ENCODE measurements around the gene STIM1. TPM values are rescaled to one million over a fixed set of nuclear protein-coding genes. Genes with fewer than 3 reads are reported as not detected.

Gene STIM1
- total RNA-seq, 1 donor: 57.9 TPM

DNA sequence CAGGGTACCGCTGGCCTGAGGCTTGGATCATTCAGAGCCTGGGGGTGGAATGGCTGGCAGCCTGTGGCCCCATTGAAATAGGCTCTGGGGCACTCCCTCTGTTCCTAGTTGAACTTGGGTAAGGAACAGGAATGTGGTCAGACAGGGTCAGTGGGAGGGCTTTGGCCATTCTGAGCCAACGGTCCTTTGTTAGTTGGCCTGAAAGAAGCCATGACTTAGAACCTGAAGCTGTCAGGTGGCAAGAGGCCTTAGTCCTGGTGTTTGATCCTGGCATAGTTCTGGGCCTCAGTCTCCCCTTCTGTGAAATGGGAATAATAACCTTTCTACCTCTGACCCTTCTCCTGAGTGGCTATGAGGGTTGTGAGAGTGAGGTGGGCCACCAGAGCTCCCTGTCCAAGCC, 38.8 kb upstream of the STIM1 start:
- TF ChIP-seq, protein P1, sequence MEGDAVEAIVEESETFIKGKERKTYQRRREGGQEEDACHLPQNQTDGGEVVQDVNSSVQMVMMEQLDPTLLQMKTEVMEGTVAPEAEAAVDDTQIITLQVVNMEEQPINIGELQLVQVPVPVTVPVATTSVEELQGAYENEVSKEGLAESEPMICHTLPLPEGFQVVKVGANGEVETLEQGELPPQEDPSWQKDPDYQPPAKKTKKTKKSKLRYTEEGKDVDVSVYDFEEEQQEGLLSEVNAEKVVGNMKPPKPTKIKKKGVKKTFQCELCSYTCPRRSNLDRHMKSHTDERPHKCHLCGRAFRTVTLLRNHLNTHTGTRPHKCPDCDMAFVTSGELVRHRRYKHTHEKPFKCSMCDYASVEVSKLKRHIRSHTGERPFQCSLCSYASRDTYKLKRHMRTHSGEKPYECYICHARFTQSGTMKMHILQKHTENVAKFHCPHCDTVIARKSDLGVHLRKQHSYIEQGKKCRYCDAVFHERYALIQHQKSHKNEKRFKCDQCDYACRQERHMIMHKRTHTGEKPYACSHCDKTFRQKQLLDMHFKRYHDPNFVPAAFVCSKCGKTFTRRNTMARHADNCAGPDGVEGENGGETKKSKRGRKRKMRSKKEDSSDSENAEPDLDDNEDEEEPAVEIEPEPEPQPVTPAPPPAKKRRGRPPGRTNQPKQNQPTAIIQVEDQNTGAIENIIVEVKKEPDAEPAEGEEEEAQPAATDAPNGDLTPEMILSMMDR (IDR thresholded peaks at IDR 0.05; ENCODE audit: extremely low read depth, low read depth, low read length): no peak
- Histone ChIP-seq H3K4me3 (ENCODE audit: insufficient read depth, low read length) (no peak overlapping the region), H2AFZ (ENCODE audit: low read length) (no peak overlapping the region), H4K20me1 (ENCODE audit: insufficient read depth, low read length) (no peaks in the 10 kb centered on the region), H3K27me3 (ENCODE audit: insufficient read depth, low read length) (no peaks in the 10 kb centered on the region), H3K4me2 (ENCODE audit: insufficient read depth, low read length) (no peak overlapping the region), H3K9me3 (ENCODE audit: low read depth, low read length) (no peaks in the 10 kb centered on the region), H3K27ac (ENCODE audit: low read depth, low read length) (no peak overlapping the region), H3K36me3 (ENCODE audit: insufficient read depth, low read length) (no peaks in the 10 kb centered on the region), H3K4me1 (ENCODE audit: insufficient read depth, low read length) (no peaks in the 10 kb centered on the region), H3K79me2 (ENCODE audit: insufficient read depth, low read length) (no peaks in the 10 kb centered on the region)
- no peak for DNase-seq (ENCODE audit: insufficient read length, low spot score, missing footprints)

DNA sequence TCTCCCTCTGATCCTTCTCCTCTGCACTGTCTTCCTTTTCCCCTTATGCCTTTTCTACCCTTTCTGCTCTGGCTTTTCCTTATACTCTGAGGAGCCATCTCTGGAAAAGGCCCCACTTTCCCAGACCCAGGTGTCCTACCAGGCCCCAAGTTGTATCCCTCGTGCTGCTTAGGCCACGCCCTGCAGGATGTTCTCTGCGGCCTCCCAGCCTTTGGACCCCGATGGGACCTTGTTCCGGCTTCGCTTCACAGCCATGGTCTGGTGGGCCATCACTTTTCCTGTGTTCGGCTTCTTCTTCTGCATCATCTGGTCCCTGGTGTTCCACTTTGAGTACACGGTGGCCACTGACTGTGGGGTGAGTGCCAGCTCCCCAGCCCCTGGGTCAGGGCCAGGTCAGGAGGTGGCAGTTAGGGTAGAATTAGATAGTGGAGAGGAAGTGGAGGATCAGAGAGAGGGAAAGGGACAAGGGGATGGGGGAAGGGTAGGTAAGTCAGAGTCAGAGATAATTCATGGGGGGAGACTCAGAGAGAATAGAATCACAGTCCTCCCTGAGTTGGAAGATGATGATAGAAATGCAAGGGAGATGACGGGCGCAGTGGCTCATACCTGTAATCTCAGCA, 38.2 kb upstream of the STIM1 start:
- Histone ChIP-seq H3K4me2 (ENCODE audit: insufficient read depth, low read length) (no peak overlapping the region), H3K36me3 (ENCODE audit: insufficient read depth, low read length) (no peaks in the 10 kb centered on the region), H3K4me1 (ENCODE audit: insufficient read depth, low read length) (no peaks in the 10 kb centered on the region), H3K4me3 (ENCODE audit: insufficient read depth, low read length) (no peak overlapping the region), H2AFZ (ENCODE audit: low read length) (no peak overlapping the region), H3K79me2 (ENCODE audit: insufficient read depth, low read length) (no peaks in the 10 kb centered on the region), H4K20me1 (ENCODE audit: insufficient read depth, low read length) (no peaks in the 10 kb centered on the region), H3K27ac (ENCODE audit: low read depth, low read length) (no peak overlapping the region), H3K9me3 (ENCODE audit: low read depth, low read length) (no peaks in the 10 kb centered on the region), H3K27me3 (ENCODE audit: insufficient read depth, low read length) (no peaks in the 10 kb centered on the region)
- TF ChIP-seq, protein P1 (IDR thresholded peaks at IDR 0.05; ENCODE audit: extremely low read depth, low read depth, low read length): no peak
- DNase-seq (ENCODE audit: insufficient read length, low spot score, missing footprints): peak; percentile 32

DNA sequence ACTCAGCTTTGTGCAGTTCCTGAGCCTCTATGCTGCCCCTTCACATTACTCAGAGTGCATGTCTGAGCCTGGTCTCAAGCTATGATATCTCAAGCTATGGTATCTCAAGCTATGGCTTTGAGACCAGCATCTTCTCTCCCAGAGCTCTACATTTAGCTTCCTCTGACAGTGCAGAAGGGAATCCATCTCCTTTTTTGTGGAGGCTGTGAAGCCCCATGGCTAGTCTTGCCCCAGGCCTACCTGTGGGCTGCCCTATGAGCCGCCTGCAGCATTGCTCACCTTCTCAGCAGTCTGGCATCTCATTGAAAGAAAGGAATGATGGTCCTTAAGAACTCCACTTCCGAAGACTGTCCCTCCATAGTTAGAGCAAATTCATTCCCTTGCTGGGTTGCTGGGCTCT, 34.5 kb upstream of the STIM1 start:
- Histone ChIP-seq H3K27ac (ENCODE audit: low read depth, low read length) (no peak overlapping the region), H4K20me1 (ENCODE audit: insufficient read depth, low read length) (no peaks in the 10 kb centered on the region), H3K27me3 (ENCODE audit: insufficient read depth, low read length) (no peaks in the 10 kb centered on the region), H3K4me2 (ENCODE audit: insufficient read depth, low read length) (no peak overlapping the region), H2AFZ (ENCODE audit: low read length) (no peak overlapping the region), H3K36me3 (ENCODE audit: insufficient read depth, low read length) (peaks cover 5% of the 10 kb centered on the region), H3K4me1 (ENCODE audit: insufficient read depth, low read length) (peaks cover 7% of the 10 kb centered on the region), H3K9me3 (ENCODE audit: low read depth, low read length) (no peaks in the 10 kb centered on the region), H3K79me2 (ENCODE audit: insufficient read depth, low read length) (no peaks in the 10 kb centered on the region), H3K4me3 (ENCODE audit: insufficient read depth, low read length) (no peak overlapping the region)
- TF ChIP-seq, protein P1 (IDR thresholded peaks at IDR 0.05; ENCODE audit: extremely low read depth, low read depth, low read length): no peak
- DNase-seq (ENCODE audit: insufficient read length, low spot score, missing footprints): peak; percentile 36

DNA sequence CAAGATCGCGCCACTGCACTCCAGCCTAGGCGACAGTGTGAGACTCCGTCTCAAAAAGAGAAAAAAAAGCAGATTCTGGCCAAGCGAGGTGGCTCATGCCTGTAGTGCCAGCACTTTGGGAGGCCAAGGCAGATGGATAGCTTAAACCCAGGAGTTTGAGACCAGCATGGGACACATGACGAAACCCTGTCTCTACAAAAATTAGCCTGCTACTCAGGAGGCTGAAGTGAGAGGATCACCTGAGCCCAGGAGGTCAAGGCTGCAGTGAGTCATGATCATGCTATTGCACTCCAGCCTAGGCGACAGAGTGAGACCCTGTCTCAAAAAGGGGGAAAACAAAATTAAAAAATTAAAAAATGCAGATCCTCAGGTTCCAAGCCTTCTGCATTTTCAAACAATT, 33.2 kb upstream of the STIM1 start:
- H3K27me3 ChIP-seq (ENCODE audit: insufficient read depth, low read length): no peaks in the 10 kb centered on the region
- no peaks in the 10 kb centered on the region for H3K79me2 ChIP-seq (ENCODE audit: insufficient read depth, low read length)
- H3K4me2 ChIP-seq (ENCODE audit: insufficient read depth, low read length): no peak overlapping the region
- H4K20me1 ChIP-seq (ENCODE audit: insufficient read depth, low read length): peaks cover under 1% of the 10 kb centered on the region
- no peak overlapping the region for H2AFZ ChIP-seq (ENCODE audit: low read length)
- TF ChIP-seq, protein P1 (IDR thresholded peaks at IDR 0.05; ENCODE audit: extremely low read depth, low read depth, low read length): no peak
- peaks cover 17% of the 10 kb centered on the region for H3K36me3 ChIP-seq (ENCODE audit: insufficient read depth, low read length)
- H3K4me1 ChIP-seq (ENCODE audit: insufficient read depth, low read length): peaks cover 7% of the 10 kb centered on the region
- H3K9me3 ChIP-seq (ENCODE audit: low read depth, low read length): no peaks in the 10 kb centered on the region
- no peak for DNase-seq (ENCODE audit: insufficient read length, low spot score, missing footprints)
- no peak overlapping the region for H3K27ac ChIP-seq (ENCODE audit: low read depth, low read length)
- no peak overlapping the region for H3K4me3 ChIP-seq (ENCODE audit: insufficient read depth, low read length)

Measured in osteoblast (primary cell).